CD4-positive, alpha-beta T cell treated with Interferon alpha-2 for 1 hour (primary cell): ENCODE measurements around the gene ERBB4.

ENCODE experiments used
- DNase-seq, 2 donors: peaks; one replicate each; pipeline ENCODE4 v3.0.0-alpha.2; 2020 to 2022

The ERBB4 gene

DNA sequence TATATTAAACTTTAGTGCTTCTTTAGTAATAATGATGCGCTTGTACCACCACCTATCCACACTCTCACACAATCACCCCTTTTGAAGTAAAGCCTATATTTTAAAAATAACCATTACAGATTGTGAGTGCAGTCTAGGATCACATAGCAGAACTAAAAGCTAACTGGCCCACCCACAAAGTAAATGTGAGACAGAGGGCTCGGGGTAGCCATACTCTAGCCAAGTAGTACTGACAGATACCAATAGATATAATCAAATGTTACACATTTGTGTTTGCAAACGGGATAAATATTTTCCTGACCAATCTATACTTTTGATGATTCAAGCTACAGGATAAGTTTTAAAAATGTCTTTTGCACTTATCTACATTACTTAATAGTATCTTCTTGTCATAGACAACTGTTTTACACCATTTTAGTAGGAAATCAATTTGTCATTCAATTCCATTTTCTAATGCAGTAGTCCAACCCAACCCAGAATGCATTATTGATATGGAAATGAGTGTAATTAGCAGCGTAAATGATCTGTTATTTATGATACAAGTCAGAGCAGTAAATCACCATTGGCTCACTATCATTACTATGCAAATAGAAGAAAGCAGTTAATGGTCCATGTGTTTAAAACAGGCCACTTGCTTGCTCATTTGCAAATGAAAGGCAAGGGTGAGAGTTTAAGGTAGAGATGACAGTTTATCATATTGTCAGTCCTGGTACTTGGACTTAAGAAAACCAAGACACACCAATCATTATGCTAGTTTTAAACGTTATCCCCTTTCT lies 111.8 kb downstream of the ERBB4 start:
- no peak for DNase-seq

DNA sequence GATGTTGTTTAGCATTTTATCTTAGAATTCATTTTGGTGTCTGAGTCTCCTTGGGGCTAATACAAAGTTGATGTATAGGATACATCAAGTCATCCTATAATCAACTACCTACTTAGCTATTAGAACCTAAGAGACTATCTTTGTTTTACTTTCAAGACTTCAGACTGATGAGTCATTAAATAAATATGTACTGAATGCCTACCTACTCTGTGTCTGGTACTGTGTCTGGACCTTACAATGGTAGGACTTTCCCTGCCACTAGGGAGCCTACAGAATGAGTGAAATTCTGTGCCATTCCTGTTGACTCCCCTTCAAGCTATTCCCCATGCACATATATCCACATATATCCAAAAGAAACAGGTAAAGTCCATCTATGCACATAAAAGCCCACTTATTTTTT lies 114.5 kb downstream of the ERBB4 start:
- DNase-seq, result no peak

DNA sequence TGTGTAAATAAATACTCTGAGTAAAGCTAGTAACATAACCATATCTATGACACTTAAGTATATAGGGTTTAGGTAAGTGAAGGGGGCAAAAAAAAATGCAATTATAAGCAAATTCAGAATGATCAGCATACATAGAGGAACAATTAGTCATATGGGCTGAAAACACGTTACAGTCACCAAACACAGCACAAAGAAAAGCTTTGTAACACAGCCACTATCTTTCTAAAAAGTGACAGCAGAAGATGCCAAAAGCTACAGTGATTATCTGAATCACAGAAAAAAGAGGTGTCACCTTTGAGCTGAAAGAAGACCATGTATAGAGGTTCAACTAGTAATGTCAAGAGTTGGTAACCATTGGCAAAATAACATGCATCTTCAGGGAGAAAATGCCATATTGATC lies 115.5 kb downstream of the ERBB4 start:
- no peak for DNase-seq

DNA sequence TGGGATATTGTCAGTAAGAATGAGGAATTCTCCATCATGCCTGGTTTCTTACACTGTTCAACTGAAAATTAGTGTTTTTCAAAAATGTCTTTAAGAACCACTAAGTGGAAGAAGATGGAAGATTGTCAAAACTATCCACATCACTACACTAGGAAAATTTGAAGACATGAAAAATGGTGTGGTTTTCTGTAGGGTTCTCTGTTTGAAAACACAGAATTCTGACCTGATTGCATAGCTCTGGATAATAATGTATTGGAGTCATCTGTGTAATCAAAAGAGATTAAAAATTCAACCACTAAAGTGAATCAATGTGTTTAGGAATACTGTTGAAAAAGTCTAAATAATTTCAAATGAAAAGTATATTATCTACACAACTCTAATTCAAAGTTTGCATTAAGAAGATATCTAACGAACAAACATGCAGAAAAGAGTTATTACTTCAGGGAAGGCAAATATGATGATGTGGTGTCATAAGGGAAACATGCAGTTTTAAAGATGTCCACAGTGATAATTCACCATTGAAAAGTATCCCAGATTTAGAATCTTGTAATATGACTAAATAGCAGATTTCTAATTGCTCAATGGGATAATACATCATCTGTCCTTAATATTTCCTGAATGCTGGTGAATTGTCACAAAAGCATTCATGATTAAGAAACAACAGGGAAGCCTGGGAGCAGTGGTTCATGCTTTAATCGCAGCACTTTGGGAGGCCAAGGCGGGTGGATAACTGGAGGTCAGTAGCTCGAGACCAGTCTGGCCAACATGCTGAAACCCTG lies 116.9 kb downstream of the ERBB4 start:
- DNase-seq, result no peak

DNA sequence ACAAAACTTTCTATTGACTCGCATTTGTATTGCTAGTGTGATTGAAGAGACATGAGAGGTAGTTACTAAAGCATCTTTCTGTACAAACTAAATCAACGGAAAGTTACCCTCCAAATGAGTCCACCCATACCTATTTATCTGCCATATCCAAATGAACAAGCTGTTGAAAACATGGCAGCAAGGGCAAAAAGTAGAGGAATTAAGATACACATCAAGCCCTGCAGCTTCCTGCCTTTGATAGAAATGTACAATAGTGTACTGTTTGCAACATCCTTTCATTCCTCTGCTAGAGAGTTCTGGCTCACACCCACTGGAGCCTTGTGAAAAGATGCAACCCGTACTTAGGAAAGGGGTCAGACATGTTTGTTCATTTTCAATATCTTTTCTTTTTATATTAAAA lies 122.5 kb downstream of the ERBB4 start:
- no peak for DNase-seq

DNA sequence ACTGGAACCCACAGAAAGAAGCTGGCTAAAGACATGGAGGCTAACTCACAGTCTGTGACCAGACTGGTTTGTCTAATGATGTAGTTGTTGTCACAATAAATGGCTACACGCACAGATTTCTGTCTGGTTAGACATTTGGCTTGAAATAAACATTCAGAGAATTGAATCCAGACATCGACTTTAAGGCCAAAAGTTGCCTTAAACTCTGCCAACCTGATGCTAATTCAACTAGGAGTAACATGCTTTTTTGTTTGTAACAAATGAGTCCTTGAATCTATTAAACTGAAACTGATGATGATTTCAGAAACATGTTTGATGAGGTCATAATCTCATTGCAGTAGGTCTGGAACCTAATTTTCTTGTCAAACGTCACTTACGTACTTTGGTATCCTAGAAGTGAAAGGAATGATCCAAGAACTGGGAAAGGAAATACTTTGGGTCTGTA lies 123.8 kb downstream of the ERBB4 start:
- DNase-seq, result no peak

DNA sequence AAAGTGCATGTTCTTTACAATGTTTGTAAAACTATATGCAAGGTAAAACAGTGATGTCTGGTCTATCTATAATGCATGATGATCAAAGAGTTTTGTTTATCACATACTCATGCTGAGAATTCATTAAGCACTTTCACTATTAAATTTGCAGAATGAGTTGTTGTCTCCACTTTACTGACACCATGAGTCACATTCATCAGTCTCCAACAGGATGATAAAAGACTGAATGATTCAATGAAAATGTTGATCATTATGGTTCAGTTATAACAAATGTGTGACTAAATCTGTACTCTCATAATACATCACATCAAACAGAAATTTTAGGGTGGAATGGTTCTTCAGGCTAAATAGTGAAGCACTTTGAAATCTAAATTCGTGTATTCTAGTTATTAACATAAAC lies 129.0 kb downstream of the ERBB4 start:
- no peak for DNase-seq

DNA sequence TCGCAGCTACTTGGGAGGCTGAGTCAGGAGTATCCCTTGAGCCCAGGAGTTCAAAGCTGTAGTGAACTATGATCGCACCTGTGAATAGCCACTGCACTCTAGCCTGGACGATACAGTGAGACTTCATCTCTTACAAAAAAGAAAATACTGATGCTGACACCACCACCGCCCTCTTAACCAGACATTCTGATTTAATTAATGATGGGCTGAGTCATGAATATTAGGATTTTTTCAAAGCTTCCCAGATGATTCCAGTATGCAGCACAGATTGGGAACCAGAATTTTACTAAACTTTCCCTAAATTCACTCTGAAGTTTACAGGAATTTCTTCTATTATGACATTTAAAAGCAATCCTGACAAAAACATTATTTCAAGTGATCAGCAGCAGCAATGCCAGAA lies 130.1 kb downstream of the ERBB4 start:
- no peak for DNase-seq

DNA sequence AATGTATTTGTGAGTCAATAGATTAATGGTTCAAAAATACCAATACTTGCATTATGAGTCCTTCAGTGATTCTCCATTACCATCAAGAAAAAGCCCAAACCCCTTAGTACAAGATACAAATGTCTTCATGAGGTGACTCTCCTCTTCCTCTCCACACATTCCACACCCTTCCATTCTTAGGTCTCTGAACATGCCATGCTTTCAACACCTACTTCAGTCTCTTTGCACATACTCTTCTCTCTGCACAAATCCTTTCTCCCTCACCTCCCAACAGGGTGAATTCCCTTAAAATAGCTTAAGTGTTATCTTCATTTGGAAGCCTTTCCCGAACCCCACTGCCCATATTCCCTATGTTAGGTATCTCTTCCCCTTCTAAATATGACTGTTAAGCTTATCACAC lies 131.9 kb downstream of the ERBB4 start:
- no peak for DNase-seq

DNA sequence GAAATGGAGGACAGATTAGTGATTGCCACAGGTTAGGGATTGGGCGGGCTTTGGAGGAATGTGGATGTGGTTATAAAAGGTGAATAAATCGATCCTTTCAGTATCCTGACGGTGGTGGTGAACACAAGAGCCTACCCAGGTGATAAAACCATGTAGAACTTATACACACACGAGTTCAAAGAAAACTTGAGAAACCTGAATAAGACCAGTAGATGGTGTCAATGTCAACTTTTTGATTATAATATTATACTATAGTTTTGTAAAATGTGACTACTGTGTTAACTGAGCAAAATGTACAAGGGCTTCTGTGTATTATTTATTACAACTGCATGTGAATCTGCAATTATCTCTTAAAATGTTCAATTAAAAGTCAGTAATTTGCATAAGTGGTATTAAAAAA lies 136.3 kb downstream of the ERBB4 start:
- DNase-seq, result no peak

DNA sequence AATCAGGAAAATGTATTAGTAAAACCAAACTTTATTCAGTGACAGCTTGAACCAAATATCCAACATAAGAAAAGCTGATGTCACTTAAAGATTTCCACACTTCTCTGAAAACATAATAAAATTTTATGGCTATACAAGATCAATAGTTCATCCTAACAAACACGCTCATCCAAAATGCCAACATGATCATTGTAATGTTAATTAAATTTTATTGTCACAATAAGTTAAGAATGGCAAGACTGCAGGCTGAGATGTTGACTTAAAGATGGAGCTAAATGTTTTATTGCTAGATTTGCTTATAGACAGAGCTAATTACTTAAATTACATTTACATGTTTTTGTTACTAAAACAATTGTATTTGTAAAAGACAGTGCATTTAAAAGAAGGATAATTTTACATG lies 140.3 kb downstream of the ERBB4 start:
- DNase-seq, result no peak

DNA sequence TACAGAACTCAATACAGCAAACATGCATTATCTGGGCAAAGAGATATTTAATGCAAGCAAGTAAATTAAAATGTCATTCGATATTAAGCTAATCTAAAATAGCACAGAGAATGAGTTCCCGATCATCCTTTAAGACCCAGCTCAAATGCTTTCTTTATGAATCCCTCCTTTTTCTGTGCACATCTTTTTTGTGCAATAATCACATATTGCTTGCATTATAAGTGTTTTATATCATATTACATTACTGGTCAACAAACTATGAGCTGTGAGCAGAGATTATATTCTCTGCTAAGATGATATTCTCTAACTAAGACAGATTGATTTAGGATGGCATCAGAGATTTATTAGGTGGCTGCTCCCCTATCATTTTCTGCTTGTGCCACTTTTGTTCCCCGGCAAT lies 146.1 kb downstream of the ERBB4 start:
- no peak for DNase-seq

DNA sequence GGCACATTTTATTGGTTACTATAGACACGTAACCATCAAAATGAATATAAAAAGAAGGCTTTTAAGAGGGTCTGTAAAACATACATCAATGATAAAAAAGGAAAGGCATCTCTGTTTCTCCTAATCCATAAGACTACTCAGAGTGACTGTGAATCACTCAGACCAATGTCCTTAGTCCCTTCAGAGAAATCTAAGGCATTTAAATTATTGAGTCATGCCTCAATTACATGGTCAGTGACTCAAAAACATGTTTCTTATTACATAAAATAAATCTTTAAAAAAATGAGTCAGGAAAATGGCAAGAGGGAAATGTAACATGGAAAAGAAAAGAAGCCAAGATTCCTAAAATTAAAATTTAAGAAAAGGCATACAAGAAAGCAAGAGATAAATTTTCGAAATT lies 146.6 kb downstream of the ERBB4 start:
- no peak for DNase-seq

DNA sequence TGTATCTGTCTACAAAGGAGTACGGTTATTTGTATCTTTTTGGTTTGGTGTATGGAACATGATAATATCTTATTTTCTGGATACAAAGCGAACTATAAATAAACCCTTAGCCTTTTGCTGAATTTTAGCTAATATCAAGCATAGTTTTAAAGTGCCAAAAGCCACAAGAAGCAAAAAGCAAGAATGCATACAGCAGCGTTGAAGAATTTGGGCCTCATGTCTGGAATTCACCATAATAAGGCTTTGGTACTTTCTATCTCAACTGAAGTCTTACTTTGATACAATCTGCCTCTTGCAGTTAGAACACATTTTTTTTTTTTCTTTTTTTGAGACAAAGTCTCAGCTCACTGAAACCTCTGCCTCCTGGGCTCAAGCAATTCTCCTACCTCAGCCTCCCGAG lies 151.5 kb downstream of the ERBB4 start:
- DNase-seq, result no peak

DNA sequence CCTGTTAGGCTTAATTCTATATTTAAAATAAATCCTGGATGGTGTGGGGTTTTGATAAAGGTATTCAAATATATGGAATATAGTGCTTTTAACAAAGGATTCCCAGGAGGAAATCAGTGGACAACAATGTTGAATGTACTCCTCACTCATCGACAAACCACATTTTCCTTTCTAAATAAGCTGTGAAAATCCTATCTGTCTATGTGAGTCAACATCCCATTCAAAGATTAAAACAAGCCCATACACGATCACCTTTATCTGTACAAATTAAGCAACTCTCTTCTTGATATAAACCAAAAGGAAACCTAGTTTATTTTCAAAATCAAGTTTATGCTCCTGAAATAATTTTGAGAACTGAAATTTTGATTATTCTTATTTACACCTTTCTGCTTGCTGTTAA lies 153.4 kb downstream of the ERBB4 start:
- no peak for DNase-seq

DNA sequence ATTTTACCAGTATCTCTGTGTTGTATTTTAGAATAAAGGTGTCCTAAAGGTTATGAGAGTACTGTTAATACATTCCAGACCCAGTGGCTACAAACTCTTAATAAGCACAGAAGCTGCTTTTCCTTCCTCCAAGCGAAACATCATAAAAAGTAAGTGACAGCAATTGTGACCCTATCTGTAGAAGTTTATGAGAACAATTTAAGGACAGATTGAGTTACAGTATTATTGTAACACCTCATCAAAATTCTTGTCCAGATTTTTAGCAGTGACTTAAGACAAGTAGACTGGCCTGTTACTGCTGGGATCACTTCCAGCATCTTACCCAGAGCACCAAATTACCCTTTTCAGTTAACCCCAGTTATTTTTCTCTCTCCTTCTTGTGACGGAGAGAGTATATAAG lies 154.6 kb downstream of the ERBB4 start:
- no peak for DNase-seq

DNA sequence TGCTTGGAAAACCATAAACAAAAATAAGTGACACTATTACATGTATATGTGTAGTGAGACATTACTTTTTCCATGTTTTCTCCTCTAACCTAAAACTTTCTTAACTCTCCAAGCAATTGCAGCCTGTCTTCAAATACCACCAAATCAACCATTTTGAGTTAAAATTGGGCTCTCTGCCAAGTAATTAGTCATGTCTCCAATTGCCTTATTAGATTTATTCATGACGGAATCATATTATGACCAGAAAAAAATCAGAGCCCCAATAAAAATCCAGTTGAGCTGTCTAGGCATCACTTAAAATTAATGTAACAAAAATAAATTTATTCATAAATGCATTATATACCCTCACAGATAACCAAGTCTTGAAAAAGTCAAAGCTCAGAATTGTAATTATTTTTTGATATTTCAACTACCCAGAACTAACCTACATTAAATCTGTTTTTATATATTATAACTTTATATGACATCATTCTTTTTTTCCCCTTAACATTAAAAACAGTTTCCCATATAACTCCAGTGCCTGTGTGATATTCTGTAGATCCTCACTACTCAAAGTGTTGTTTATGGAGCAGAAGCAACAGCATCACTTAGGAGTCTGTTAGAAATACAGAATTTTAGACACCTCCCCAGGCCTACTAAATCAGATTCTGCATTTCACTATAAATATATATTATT lies 157.0 kb downstream of the ERBB4 start:
- DNase-seq, result no peak

DNA sequence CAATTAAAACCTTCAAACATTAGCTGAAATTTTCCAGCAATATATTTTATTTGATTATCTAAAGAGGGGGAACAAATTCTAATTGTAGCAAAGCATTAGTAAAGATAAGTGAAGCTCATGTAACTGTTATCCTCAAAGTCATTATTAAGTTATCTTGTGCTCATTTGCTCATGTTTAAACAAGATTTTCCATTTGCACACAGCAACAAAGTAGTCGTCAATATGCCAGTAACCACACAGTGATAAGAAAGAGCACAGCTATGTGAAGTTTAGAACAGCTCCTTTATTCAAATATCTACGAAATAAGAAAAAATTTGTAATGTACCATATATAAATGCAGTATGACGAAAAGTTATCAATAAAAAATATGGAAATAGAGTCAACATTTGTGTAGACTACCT lies 159.5 kb downstream of the ERBB4 start:
- DNase-seq, result no peak

DNA sequence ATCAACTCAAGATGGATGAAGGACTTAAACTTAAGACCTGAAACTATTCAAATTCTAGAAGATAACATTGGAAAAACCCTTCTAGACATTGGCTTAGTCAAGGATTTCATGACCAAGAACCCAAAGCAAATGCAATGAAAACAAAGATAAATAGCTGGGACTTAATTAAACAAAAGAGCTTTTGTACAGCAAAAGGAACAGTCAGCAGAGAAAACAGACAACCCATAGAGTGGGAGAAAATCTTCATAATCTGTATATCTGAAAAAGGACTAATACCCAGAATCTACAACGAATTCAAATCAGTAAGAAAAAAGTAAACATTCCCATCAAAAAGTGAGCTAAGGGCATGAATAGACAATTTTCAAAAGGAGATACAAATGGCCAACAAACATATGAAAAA lies 171.2 kb downstream of the ERBB4 start:
- no peak for DNase-seq

DNA sequence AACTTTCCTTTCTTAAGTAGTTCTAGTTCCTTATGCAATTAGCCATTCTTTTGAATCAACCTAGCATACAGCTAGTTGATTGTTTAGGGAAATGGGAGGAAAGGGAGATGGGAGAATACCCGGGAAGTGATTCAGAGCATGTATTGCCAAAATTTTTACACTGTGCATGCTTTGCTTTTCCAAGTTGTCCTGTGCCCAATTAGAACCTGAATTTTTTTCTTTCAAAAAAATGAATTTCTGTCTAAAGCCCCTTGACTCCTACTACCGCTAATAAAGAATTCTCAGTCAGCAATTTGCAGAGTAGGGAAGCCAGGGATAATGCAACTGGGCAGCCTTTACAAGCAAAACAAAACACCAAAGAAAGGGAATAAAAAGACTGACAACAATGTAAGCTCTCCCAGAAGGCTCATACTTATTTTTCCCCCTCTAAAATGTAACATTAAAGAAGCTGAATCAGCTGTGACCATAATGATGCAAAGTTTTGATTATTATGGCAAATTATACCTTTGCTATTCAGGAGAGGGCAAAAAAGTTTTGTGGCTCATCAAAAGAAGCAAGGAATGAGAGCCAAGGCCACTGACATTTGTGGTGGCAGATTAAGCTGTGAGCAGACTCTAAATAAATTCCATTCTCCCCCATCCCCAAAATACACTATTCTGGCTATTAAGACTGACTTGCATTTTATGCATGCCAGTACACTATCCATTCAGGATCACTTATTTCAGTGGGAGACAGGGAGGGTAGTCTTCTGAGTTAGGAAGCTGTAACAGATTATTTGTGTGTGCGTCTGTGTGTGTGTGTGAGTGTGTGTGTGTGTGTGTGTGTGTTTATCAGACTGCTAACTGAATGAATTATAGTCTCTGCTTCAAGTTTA lies 174.3 kb downstream of the ERBB4 start:
- DNase-seq, result no peak

DNA sequence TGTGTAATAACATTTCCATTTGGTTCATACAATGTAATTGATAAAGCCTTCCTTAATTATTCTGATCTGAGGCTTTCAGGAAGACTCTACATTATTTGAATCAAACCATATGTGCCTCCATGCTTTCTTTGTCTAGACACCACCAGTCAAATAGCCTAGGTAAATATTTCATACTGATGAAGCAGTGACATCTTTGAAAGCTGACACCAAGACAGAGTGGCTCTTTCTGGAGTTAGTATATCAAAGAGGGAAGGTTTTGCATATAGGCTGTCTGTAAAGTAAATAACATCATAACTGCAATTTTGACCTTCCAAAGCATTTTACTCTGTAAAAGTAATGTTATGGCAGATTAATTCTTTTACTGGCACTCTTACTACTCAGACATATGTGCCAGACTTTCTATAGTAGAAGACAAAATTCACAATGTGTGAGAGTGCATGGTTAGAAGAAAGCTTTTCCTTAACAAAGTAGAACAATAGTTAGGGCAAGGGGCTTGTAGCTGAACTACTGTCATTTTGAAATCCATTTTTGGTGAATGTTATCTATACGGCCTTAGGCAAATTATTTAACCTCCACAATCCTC lies 177.3 kb downstream of the ERBB4 start:
- DNase-seq, result no peak

DNA sequence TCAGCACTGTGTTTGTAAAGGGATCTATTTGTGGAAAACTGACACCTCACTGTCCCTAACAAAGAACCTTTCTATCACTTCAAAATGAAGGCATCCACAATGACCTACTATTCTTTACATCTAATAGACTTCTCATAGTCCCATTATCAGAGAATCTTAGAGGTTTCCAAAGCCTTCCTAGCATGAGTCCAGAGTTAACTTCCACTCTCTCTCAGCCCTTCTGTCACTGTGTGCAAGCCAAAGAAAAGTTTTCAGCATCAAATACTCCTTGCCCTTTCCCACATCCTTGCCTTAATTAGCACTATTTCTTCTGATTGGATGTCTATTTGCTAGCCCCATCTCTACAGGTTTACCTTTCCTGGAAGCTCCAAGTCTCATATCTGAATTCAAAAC lies 178.5 kb downstream of the ERBB4 start:
- DNase-seq, result no peak
